ENCODE measurements around the gene SLC38A3.
"Not testable (repeated sequence)": the region's sequence is repeated elsewhere in the genome, so short reads cannot be mapped to it uniquely, and the experiment has no call there.

The SLC38A3 gene

GRCh38 chr3:50210510-50211367 is 5.7 kb downstream of the SLC38A3 start:
- DNase-seq (ENCODE audit: low read depth in 3 of 3), result no peak

GRCh38 chr3:50211368-50211717 is 6.3 kb downstream of the SLC38A3 start:
- not testable (repeated sequence) for DNase-seq (ENCODE audit: low read depth in 3 of 3)

DNA sequence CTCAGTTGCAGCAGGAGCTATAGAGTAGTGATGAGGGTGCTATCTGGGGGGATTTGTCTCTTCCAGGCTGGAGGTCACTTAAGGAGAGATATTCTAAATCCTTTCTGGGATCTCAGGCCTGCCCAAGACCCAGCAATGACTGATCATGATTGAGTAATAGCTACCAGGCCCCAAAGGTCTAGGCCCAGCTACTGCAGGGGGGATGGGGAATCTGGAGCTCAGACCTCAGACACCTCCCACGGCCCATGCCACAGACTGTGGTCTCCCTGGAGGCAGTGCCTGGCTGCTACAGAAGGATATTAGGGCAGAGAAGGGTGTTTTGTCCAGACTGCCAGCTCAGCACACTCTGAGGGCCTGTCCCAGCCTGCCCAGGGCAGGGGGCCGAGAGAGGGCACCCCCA is 6.9 kb downstream of the SLC38A3 start:
- peak in 1 of 3 experiments; percentile 25 for DNase-seq (ENCODE audit: low read depth in 3 of 3)

DNA sequence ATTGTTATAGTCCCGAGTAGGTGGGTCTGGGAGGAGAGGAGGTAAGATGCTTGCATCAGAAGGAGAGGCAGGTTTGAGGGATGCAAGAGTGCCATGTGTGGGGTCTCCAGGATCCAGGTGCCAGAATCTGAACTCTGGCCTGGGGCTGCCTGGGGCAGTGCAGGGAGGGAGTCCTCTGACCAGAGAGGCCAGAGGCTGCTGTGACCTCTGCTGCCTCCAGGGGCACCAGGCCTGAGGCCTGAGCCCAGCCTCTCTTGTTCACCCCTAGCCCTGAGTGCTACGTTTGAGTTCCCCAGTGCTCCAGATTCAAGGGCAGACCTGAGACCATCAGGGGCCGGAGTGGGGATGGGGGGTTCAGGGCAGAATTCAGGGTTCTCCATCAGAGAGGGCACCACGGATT is 7.4 kb downstream of the SLC38A3 start:
- DNase-seq (ENCODE audit: low read depth in 3 of 3), result no peak

DNA sequence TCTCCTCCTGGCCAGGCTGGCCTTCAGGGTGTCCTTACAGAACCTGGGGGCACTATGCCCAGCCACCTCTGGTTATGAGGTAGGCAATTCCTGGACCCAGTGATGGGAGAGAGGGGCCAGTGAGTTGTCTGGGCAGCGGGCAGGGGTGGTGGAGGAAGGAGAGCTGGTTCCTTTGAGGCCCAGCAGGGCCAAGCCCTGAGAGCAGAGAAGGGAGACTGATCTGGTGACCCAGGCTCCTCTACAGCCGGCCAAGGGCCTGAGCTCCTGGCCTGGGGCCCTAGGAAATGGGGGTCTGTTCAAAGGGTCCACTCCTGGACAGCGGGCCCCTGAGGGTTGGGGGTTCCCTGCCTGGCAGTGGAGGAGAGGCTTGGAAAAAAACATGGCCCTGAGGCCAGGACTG is 7.9 kb downstream of the SLC38A3 start:
- no peak for DNase-seq (ENCODE audit: low read depth in 3 of 3)

GRCh38 chr3:50213373-50213772 is 8.3 kb downstream of the SLC38A3 start:
- no peak for DNase-seq (ENCODE audit: low read depth in 3 of 3)

DNA sequence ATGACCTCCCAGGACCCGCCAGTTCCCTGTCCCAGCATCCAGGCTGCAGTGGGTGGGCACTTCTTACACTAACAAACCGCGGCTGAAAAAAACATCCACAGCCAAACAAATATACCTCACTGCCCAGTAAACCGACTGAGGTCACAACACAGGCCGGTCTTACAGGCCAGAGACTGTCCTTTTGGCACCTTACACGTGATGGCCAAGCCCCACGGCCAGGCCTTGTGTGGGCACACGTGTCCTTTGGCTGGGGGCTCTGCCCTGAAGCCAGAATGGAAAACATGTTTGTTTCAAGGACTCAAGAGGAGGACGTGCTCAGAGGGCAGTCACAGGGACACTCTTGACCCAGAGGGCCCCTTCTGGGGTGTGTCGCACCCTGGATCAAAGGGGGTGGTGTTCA is 9.8 kb downstream of the SLC38A3 start:
- no peak for DNase-seq (ENCODE audit: low read depth in 3 of 3)

- no peak for DNase-seq (ENCODE audit: low read depth in 3 of 3)
These were observed 10.5 kb downstream of the SLC38A3 start for GRCh38 chr3:50215529-50215928.

DNA sequence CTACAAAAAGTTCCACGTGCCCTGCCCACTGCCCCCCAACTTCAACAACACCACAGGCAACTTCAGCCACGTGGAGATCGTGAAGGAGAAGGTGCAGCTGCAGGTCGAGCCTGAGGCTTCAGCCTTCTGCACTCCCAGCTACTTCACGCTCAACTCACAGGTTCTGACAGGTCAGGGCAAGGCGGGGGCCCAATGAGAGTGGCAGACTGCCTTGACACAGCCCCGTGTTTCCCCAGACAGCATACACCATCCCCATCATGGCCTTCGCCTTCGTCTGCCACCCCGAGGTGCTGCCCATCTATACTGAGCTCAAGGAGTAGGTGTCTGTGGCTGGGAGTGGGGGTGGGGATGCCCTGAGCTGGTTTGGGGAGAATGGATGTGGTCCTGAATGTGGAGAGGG is 12.6 kb downstream of the SLC38A3 start:
- no peak for DNase-seq (ENCODE audit: low read depth in 3 of 3)

- DNase-seq (ENCODE audit: low read depth in 3 of 3), result no peak
These were observed 13.4 kb downstream of the SLC38A3 start for GRCh38 chr3:50218448-50218847.

DNA sequence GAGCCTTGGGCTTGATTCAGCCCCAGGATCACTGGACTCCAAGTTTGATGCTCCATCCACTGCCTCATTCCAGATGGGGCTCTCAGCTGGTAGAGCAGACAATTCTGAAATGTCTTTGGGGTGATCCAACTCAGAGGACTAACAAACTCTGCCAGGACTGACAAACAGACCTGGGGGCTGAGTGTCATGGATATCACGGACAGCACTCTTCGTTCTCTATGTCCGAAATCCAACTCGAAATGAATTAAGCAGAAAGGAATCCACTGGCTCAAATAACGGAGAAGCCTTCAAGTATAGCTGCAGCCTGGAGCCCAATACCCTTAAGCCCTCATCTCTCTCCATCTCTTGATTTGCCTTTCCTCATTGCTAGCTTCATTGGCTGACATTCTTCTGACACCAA is 14.2 kb downstream of the SLC38A3 start:
- DNase-seq (ENCODE audit: low read depth in 3 of 3), result no peak

DNA sequence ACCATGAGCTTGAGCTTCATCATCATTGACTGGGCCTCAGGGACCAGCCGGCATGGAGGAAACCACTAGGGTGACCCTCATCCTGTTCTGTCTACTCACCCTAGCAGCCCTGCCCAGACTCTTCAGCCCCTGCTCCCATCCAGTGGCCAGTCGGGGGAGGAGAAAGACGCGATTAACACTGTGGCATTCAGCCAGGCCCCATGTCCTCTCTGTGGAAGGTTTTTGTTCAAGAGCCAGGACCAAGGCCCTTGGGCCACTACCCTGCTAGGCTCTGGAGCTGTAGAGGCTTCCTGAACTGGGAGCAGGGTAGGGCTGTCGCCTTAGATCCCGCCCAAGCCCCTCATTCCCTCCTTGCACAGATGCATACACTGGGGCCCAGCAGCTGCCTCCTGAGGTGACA is 15.0 kb downstream of the SLC38A3 start:
- DNase-seq (ENCODE audit: low read depth in 3 of 3), result no peak

DNA sequence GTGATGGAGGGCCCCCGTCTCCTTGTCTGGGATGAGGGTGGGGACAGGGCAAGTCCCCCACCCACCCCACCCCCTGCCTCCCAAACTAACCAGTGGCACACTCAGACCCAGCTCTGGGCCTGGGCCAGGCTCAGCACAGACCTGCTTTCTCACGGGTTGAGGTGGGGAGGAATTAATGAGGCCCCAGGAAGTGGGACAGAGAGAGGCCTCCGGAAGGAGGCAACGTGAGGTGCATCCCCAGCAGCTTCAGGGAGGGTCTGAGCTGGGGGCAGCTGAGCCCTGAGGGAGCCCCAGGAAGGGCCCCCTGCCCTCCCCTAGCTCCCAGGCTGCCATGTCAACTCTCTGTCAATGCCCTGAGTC is 16.0 kb downstream of the SLC38A3 start:
- no peak for DNase-seq (ENCODE audit: low read depth in 3 of 3)

DNA sequence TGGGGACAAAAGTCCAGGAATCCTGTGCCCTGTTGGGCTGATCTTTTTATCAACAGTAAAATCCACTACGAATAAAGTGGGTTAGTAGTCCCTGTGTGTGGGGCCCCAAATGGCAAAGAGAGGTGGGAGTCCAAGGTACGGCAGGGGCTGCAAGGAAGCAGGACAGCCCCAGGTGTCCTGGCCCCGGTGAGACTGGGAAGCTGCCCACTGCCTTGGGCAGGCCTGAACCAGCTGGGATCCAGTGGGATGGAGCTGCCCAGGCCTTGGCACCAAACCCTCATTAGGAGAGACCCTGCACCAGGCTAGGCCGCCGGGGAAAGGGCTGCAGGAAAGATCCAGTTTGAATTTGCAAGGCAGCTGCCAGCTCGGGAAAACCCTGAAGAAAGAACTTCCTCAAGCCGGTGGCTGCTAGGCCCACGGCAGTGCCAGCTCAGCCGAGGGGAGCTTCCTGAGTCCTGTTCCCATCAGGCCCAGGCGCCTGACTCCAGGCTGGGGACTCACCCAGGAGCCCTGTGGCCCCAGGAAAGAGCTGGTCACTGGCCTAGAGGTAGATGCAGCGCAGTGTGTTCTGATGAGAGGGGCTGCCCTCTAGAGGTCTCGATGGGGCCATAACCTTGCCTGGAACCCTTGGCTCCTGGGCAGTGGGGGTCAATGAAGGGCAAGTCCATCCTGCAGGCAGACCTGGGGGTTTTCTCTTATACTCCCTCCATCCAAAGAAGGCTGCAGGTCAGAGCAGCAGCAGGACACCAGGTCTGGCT is 16.5 kb downstream of the SLC38A3 start:
- DNase-seq (ENCODE audit: low read depth in 3 of 3), result no peak

GRCh38 chr3:50222169-50222528 is 17.1 kb downstream of the SLC38A3 start:
- no peak for DNase-seq (ENCODE audit: low read depth in 3 of 3)

DNA sequence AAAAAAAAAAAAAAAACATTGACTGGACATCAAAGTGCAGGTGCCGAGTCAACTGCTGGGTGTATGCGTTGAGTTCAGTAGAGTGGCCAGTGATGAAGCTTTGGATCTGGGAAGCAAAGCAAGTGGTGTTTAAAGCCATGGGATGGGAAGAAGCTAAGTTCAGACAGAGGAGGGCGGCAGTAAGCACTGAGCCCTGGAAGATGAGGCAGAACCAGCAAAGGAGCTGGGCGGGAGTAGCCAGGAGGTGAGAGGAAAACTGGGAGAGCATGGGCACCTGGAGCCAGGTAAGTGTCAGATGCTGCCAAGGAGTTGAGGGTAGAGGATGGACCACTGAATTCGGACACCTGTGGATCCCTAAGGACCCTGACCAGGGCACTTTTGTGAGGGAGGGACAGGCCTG is 19.6 kb downstream of the SLC38A3 start:
- no peak for DNase-seq (ENCODE audit: low read depth in 3 of 3)

- DNase-seq (ENCODE audit: low read depth in 3 of 3), result peak in 1 of 3 experiments; percentile 30
These were observed 21.9 kb downstream of the SLC38A3 start for GRCh38 chr3:50226888-50227389.

DNA sequence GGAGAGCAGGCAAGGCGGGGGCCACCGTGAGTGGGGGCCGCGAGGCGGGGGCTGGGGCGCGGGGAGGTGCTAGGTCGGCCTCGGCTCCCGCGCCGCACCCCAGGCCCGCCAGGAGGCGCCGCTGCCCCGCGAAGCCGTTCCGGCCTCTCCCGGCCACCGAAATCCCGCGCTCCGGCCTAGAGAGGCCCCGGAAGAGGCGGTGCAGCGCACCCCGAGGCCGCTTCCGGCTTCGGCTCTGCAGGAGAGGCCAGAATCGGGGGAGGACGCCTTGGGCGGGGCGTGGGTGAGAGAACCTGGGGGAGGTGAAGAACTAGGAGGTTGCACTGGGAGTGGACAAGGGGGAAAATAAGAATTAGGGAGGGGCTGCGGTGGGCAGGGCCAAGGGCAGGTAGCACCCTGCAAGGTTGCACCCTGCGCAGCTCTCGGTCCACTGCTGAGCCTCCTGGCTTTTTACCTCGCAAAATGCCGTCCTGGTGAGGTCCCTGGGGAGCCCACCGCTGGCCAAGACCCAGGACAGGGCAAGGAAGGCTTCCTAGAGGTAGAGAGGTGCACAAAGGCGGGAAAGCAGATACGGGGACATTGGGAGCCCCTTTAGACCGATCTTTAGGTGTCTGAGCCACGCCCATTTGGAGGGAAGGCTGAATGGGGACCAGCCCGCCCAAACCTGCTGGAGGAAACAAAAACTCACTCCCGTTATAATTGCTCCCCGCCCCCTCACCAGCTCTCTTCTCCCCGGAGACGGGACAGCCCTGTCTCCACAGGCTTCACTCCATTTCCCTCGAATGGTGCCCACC is 22.5 kb downstream of the SLC38A3 start:
- DNase-seq (ENCODE audit: low read depth in 3 of 3), result peak; percentile 78 to 89 (median 82)

DNA sequence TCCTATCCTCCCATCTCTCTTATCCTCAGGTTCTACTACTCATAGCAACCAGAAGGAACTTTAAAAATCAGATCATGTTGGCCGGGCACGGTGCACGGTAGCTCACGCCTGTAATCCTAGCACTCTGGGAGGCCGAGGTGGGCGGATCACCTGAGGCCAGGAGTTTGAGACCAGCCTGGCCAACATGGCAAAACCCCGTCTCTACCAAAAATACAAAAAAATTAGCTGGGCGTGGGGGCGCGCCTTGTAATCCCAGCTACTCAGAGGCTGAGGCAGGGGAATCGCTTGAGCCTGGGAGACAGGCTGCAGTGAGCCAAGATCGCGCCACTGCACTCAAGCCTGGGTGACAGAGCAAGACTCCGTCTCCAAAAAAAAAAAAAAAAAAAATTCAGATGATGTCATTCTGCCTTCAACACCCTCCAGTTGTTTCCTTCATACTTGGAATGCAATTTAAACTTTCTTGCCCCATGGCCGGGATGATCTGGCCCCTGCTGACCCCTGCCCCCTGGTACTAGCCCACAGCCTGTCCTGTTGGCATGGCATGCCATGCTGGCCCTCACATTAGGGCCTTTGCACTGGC is 23.2 kb downstream of the SLC38A3 start:
- not testable (repeated sequence) for DNase-seq (ENCODE audit: low read depth in 3 of 3)

- no peak for DNase-seq (ENCODE audit: low read depth in 3 of 3)
These were observed 24.4 kb downstream of the SLC38A3 start for GRCh38 chr3:50229490-50229889.

GRCh38 chr3:50230104-50230793 is 25.2 kb downstream of the SLC38A3 start:
- no peak for DNase-seq (ENCODE audit: low read depth in 3 of 3)
